HUES6 (cell line): ENCODE measurements around the gene PPP1R3F.

Source experiments
- H3K27ac ChIP-seq: 2 replicates; pipeline ENCODE4 v1.7.0; 2013; ENCODE audit warnings: low read depth, mild to moderate bottlenecking, low read length, inconsistent platforms
- H3K27me3 ChIP-seq: 2 replicates; pipeline ENCODE4 v1.6.1; 2013; ENCODE audit warnings: low read length; ENCODE audit not compliant: control insufficient read depth, insufficient read depth
- H3K36me3 ChIP-seq: 2 replicates; pipeline ENCODE4 v1.6.1; 2013; ENCODE audit warnings: low read length; ENCODE audit not compliant: control insufficient read depth, insufficient read depth
- H3K4me1 ChIP-seq: 2 replicates; pipeline ENCODE4 v1.6.1; 2013; ENCODE audit warnings: low read length; ENCODE audit not compliant: control insufficient read depth, insufficient read depth
- H3K4me3 ChIP-seq: 2 replicates; pipeline ENCODE4 v1.5.1; 2013; ENCODE audit warnings: low read depth, low read length
- H3K9ac ChIP-seq: one replicate; pipeline ENCODE4 v1.6.1; 2013; ENCODE audit warnings: mild to moderate bottlenecking, low read length
- H3K9me3 ChIP-seq: 2 replicates; pipeline ENCODE4 v1.6.1; 2013; ENCODE audit warnings: low read depth, low read length; ENCODE audit not compliant: control insufficient read depth, insufficient read depth

The PPP1R3F gene

GRCh38 chrX:49249071-49249470, 20.5 kb upstream of the PPP1R3F start:
- no peak overlapping the region for H3K4me3 ChIP-seq
- no peak overlapping the region for H3K9ac ChIP-seq
- peaks cover 19% of the 10 kb centered on the region for H3K36me3 ChIP-seq
- H3K27ac ChIP-seq, result no peak overlapping the region
- H3K4me1 ChIP-seq, result no peaks in the 10 kb centered on the region
- peaks cover 24% of the 10 kb centered on the region; the same call in 1 of the 2 replicates for H3K9me3 ChIP-seq
- H3K27me3 ChIP-seq, result no peaks in the 10 kb centered on the region

GRCh38 chrX:49249616-49250015, 20.0 kb upstream of the PPP1R3F start:
- Histone ChIP-seq H3K4me3 (no peak overlapping the region), H3K27me3 (no peaks in the 10 kb centered on the region), H3K9ac (no peak overlapping the region), H3K27ac (no peak overlapping the region), H3K36me3 (peaks cover 19% of the 10 kb centered on the region), H3K9me3 (peaks cover 24% of the 10 kb centered on the region; the same call in 1 of the 2 replicates), H3K4me1 (no peaks in the 10 kb centered on the region)

DNA sequence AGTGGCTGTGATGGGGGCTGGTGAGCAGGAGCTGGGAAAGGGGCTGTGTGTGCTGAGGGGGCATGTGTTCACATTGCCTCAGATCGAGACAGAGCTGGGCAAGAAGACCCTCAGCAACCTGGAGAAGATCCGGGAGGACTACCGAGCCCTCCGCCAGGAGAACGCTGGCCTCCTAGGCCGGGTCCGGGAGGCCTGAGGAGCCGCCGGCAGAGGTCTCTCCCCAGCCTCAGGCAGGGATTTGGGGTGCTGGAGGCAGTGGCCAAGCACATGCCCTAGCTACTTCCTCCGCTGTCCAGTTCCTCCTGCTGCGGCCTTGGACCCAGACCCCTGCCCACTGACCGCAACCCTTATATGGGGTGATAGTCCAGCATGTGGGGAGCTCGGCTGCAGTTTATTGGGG, 19.5 kb upstream of the PPP1R3F start:
- no peak overlapping the region for H3K27ac ChIP-seq
- H3K4me3 ChIP-seq, result no peak overlapping the region
- peaks cover 24% of the 10 kb centered on the region; the same call in 1 of the 2 replicates for H3K9me3 ChIP-seq
- H3K36me3 ChIP-seq, result peaks cover 19% of the 10 kb centered on the region
- H3K4me1 ChIP-seq, result no peaks in the 10 kb centered on the region
- H3K27me3 ChIP-seq, result no peaks in the 10 kb centered on the region
- no peak overlapping the region for H3K9ac ChIP-seq

DNA sequence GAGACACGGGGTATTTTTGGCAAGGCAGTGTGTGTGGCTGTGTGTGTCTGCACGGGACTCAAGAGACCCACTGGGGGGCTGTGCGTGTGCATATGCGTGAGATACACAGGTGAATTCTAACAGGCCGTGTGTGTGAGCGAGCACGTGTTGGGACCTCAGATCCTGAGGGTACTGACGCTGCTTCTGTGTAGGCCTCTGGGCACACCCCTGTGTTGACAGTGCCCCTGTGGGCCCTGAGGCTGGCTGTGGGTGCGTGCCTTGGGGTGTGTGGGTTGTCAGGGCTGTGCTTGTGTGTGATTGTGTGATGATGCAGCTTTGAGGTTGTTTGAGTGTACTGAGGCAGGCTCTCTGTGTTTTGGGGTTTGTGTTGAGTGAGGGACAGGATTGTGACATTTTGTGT, 19.0 kb upstream of the PPP1R3F start:
- no peak overlapping the region for H3K27ac ChIP-seq
- no peak overlapping the region for H3K9ac ChIP-seq
- H3K4me1 ChIP-seq, result no peaks in the 10 kb centered on the region
- peaks cover 24% of the 10 kb centered on the region; the same call in 1 of the 2 replicates for H3K9me3 ChIP-seq
- no peak overlapping the region for H3K4me3 ChIP-seq
- H3K36me3 ChIP-seq, result peaks cover 19% of the 10 kb centered on the region
- H3K27me3 ChIP-seq, result no peaks in the 10 kb centered on the region

- H3K36me3 ChIP-seq, result peaks cover 17% of the 10 kb centered on the region
- H3K4me1 ChIP-seq, result no peaks in the 10 kb centered on the region
- H3K27ac ChIP-seq, result no peak overlapping the region
- H3K27me3 ChIP-seq, result no peaks in the 10 kb centered on the region
- no peak overlapping the region for H3K9ac ChIP-seq
- H3K9me3 ChIP-seq, result peaks cover 24% of the 10 kb centered on the region; the same call in 1 of the 2 replicates
- no peak overlapping the region for H3K4me3 ChIP-seq
Measured at GRCh38 chrX:49251325-49251724, 18.3 kb upstream of the PPP1R3F start.

DNA sequence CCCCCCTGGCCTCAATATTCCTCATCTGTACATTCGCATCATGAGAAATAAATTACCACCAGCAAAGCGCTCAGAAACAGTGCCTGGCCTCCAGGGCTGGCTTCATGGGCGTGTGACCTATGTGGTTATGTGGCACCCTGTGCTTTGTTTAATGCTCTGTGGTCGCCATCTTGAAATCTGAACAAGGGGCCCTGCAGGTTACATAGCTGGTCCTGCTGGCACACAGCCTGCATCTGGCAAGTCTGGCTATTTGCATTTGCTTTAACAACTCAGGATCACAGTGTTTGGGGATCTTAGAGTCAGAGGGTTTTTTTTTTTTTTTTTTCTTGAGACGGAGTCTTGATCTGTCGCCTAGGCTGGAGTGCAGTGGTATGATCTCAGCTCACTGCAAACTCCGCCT, 15.0 kb upstream of the PPP1R3F start:
- H3K4me1 ChIP-seq, result no peaks in the 10 kb centered on the region
- H3K36me3 ChIP-seq, result peaks cover 3% of the 10 kb centered on the region; the same call in 1 of the 2 replicates
- no peak overlapping the region for H3K9ac ChIP-seq
- no peaks in the 10 kb centered on the region for H3K27me3 ChIP-seq
- no peak overlapping the region for H3K4me3 ChIP-seq
- H3K27ac ChIP-seq, result no peak overlapping the region
- H3K9me3 ChIP-seq, result peaks cover 40% of the 10 kb centered on the region; the same call in 1 of the 2 replicates

DNA sequence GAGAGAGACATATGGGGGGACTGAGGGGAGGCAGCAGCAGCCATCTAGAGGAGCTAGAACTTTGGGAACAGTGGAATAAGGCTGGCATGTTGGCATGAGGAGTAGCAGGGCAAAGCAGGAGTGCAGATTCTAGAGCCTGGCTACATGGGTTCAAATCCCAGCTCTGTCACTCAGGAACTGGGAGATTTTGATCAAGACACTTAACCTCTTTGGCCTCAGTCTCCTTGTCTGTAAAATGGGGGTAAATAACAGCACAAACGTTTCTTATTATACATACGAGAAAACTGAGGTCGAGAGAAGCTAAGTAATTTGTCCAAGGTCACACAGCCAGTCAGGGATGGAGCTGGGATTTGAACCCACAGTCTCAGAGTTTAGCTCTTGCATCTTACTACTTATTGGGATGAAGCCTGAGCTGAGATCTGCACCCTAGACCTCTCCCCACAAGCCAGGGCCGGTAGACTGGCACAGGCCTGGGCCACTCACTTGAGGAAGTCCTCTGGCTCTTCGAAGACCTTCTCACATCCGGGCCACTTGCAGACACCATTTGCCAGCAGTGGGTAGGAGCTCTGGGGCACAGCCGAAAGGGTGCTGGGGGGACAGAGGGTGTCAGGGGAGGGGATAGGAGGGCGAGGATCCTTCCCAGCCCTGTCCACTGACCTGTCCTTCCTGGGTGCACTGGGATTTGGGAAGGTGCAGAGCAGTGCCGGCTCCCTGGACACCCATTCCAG, 13.2 kb upstream of the PPP1R3F start:
- Histone ChIP-seq H3K4me3 (no peak overlapping the region), H3K9ac (no peak overlapping the region), H3K27ac (no peak overlapping the region)

DNA sequence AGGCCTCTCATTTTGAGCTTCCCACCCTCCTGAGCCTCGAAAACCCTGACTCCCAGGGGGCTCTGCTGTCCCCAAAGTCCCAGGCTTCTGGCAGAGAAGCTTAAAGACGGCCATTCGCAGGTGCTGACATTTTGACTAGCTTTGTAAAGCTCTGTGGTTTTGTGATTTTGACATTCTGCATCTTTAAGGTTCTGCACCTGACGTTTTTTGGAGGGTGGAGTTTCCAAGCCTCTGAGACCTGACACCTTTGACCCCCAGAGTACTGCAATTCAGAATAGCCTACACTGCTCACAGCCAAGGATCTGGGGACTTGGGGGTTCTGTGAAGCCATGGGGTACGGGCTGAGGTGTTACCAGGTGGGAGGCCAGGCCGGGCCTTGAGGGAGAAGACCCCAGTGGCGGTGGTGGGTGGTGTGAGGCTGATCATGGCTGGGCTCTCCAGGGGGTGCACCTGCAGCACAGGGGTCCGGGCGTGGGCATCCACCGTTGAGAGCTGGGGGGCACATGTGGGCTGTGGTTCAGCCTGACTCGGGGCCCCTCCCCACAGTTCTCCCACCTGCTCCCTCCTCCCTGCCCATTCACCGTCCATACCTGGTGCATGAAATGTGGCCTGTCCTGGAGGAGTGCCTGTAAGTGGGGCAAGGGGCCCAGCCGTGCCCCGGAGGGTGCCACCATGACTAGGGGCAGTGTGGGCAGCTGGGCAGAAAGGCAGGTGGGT, 12.4 kb upstream of the PPP1R3F start:
- Histone ChIP-seq H3K27me3 (no peaks in the 10 kb centered on the region), H3K9me3 (peaks cover 36% of the 10 kb centered on the region; the same call in 1 of the 2 replicates), H3K4me3 (no peak overlapping the region)

More for the DNA sequence above, 13.2 kb upstream of the PPP1R3F start:
- Histone ChIP-seq H3K27me3 (no peaks in the 10 kb centered on the region), H3K9me3 (peaks cover 36% of the 10 kb centered on the region; the same call in 1 of the 2 replicates), H3K4me1 (no peaks in the 10 kb centered on the region), H3K36me3 (no peaks in the 10 kb centered on the region)

DNA sequence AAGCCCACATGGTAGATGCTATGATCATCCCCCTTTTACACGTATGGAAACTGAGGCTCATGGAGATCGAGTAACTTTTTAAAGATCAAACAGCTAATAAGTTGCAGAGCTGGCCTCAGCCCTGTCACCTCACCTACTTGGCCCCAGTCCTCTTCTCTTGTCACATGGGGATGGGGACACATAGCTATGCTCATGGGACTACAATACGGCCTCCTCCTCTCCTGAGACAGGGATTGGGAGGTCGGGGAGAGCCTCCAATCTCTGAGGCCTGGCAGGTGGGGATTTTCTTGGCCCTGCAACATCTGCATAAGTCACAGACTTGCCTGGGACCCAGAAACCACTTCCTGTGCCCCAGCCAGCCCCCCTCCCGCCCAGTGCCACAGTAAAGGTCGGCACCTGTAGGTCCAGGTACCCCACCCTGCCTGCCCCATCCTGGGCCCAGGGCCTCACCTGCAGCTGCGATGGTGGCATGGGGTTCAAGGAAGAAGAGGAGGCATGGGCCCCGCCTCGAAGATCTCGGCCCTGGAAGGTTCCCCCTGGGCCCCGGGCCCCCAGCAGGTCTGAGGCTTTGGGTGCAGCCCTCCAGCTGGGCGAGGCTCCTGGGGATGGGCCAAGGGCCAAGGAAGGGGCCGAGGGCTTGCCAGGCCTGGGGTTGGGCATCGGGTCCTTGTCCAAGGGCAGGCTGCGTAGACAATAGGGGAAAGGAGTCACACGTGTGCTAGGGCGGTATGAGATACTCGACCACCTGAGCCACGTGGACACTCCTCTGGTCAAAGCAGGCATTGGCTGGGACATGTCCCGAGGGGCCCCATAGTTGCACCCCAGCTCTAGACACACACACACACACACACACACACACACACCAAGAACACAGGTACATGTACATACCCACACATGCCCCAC, 11.5 kb upstream of the PPP1R3F start:
- Histone ChIP-seq H3K4me1 (no peaks in the 10 kb centered on the region), H3K4me3 (no peak overlapping the region), H3K27me3 (no peaks in the 10 kb centered on the region), H3K9ac (no peak overlapping the region), H3K27ac (no peak overlapping the region), H3K36me3 (no peaks in the 10 kb centered on the region), H3K9me3 (peaks cover 31% of the 10 kb centered on the region; the same call in 1 of the 2 replicates)

More for the DNA sequence above, 12.4 kb upstream of the PPP1R3F start:
- Histone ChIP-seq H3K4me1 (no peaks in the 10 kb centered on the region), H3K36me3 (no peaks in the 10 kb centered on the region), H3K9ac (no peak overlapping the region), H3K27ac (no peak overlapping the region)

GRCh38 chrX:49258749-49259124, 10.9 kb upstream of the PPP1R3F start:
- Histone ChIP-seq H3K9ac (no peak overlapping the region), H3K27me3 (no peaks in the 10 kb centered on the region), H3K4me3 (no peak overlapping the region), H3K36me3 (no peaks in the 10 kb centered on the region), H3K9me3 (peaks cover 28% of the 10 kb centered on the region; the same call in 1 of the 2 replicates), H3K27ac (no peak overlapping the region), H3K4me1 (no peaks in the 10 kb centered on the region)
